GM12892 (cell line): ENCODE measurements around the gene F8.

Source experiments
- DNase-seq: peaks from one replicate; pipeline ENCODE4 v3.0.0; 2011; ENCODE audit not compliant: insufficient read length
- FAIRE-seq: peaks from 2 replicates; lab custom pipeline; 2011; peaks lifted over from hg19 to GRCh38; lab: Jason Lieb, UNC
- POLR2A ChIP-seq: IDR thresholded peaks from 2 replicates; pipeline ENCODE4 v1.6.1; 2011; ENCODE audit warnings: low read depth, low read length, control low read depth
- POLR2AphosphoS5 ChIP-seq: IDR thresholded peaks from 2 replicates; pipeline ENCODE4 v1.6.1; 2011; ENCODE audit warnings: low read depth, low read length, control low read depth
- TAF1 ChIP-seq: IDR thresholded peaks from 2 replicates; pipeline ENCODE4 v1.6.1; 2011; ENCODE audit warnings: low read depth, mild to moderate bottlenecking, control low read depth, low read length, borderline replicate concordance

F8 gene

GRCh38 chrX:155056471-155056870, 33.9 kb upstream of the F8 start:
- TF ChIP-seq TAF1 (no peak), POLR2AphosphoS5 (no peak), POLR2A (no peak)
- DNase-seq (no peak), FAIRE-seq (no peak)

DNA sequence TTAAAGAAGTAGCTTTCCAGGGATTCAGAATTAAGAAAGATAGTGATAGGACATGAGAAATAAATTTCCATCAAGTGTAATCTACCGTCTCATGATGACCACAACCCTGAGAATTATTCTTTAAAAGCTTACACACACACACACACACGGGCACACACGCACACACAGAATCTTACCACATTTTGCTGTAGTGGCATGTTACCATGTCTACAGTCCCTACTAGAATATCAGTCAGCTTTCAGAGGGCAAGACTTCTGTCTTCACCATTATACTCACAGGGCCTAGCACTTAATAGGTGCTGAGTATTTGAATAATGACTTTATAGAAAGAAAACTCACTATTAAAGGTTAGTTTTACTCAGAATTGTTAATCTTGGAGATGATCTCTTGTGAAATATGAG, 33.0 kb upstream of the F8 start:
- DNase-seq = no peak
- TF ChIP-seq POLR2A (no peak), POLR2AphosphoS5 (no peak), TAF1 (no peak)
- no peak for FAIRE-seq

GRCh38 chrX:155054255-155054654, 31.7 kb upstream of the F8 start:
- no peak for FAIRE-seq
- no peak for DNase-seq
- TF ChIP-seq POLR2AphosphoS5 (no peak), TAF1 (no peak), POLR2A (no peak)

DNA sequence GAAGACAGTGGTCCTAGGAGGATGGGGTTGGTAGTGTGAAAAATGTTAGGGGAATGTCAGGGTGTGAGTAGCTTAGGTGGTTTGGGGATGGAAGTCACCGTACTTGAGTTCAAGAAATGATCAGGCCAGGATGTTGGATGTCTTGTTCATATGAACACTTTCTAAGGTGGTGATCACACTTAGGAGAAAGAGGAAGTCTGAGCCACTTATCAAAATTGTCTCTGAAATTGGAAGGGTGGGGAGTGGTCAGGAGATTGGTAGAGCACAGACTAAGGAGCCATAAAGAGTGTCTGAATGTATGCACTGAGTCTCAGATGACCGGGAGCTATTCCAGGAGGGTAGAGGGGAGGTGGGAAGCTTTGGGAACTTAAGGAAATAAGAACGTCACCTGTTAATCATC, 31.1 kb upstream of the F8 start:
- DNase-seq (no peak), FAIRE-seq (no peak)
- TF ChIP-seq TAF1 (no peak), POLR2AphosphoS5 (no peak), POLR2A (no peak)

DNA sequence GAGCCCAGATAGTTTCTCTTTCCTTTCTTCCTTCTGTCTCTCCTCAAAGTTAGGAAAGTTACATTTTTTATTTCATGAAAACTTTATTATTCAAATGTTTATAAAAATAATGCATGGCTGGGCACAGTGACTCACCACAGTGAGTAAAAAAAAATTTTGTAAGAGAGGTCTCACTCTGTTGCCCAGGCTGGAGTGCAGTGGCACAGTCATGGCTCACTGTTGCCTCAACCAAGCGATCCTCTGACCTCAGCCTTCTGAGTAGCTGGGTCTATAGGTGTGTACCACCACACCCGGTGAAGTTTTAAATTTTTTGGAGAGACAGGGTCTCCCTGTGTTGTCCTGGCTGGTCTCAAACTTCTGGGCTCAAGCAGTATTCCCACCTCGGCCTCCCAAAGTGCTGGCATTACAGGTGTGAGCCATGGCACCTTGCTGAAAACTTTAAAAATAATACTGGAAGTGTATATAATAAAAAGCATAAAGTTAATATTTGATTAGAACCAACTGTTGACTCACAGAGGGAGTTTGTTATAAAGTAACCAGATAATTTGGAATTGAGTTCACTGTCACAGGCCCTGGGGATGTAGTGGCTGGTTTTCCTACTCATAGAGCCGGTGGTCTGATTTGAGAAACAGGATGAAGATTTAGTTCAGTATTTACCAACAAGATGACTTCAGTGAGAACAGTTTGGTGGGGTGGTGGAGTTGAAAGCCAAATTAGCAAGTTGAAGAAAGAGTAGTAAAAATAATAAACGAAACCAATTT, 30.4 kb upstream of the F8 start:
- FAIRE-seq (no peak), DNase-seq (no peak)
- TF ChIP-seq TAF1 = no peak
- TF ChIP-seq POLR2A = no peak
- no peak for TF ChIP-seq POLR2AphosphoS5

DNA sequence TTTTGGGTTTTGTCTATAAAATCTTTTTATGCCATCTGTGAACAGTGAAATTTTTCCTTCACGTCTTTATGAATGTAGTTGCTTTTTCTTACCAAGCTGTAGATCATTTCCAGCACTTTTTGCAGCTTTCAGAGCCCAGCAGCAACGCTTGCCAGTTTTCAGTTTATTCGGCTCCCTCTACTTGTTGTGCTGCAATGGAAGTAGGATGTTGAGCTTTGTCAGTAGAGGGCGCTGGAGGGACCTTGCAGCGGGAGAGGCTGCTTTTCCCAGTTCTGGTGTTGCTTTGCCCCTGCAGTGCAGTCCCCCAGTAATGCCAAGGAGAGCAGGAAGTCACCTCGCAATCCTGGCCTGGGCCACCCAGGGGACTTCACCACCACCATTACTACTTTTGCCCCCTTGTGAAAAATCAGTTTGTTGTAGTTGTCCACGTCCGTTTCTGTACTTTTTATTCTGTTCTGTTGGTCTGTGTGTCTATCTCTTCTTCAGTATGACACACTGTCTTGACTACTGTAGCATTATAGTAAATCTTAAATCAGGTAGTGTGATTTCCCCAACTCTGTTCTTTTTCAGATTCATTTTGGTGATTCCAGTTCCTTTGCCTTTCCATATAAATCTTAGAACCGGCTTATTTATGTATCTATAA, 26.6 kb upstream of the F8 start:
- FAIRE-seq (peak; percentile 76), DNase-seq (no peak)
- TF ChIP-seq POLR2AphosphoS5 = no peak
- no peak for TF ChIP-seq TAF1

DNA sequence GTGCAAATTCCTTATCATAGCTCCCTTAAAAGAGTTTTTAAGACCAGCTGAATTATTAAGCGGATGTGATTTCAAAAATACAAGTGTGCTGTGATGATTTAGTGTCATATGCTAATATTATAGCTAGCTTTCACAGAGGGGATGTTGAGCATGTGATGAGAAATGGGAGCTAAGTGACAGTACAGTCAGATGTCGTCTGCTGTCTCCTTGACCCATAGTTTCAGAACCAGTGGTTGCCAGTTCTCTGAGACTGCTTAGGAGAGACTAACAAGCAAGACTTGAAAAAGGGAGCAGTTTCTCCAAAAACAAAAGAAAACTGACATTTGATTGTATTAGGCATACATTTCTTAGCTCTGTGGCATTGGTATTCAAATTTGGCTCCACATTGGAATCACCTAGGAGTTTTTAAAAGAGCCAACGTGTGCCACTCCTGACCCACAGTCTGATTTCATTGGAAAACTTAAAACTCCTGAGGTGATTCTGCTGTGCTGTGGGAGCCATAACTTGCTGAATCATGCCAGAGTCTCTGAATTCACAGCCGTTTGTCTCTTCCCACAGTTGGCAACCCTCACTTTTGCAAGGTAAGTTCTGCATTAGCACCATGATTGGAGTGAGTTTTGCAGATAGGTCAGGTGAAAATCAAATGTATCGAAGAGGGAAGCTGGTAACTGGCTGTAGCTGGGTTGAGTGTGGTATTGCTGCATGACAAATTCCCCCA, 24.4 kb upstream of the F8 start:
- DNase-seq (no peak), FAIRE-seq (no peak)
- TF ChIP-seq TAF1 = no peak
- no peak for TF ChIP-seq POLR2A
- TF ChIP-seq POLR2AphosphoS5 = no peak

GRCh38 chrX:155046129-155046810, 23.7 kb upstream of the F8 start:
- FAIRE-seq = no peak
- no peak for TF ChIP-seq POLR2A
- no peak for TF ChIP-seq POLR2AphosphoS5
- TF ChIP-seq TAF1 = no peak
- DNase-seq = no peak

- FAIRE-seq (peak; percentile 5), DNase-seq (no peak)
- TF ChIP-seq TAF1 (no peak), POLR2AphosphoS5 (no peak), POLR2A (no peak)
These were observed 13.2 kb upstream of the F8 start for GRCh38 chrX:155035688-155036087.

- TF ChIP-seq POLR2A (no peak), TAF1 (no peak), POLR2AphosphoS5 (no peak)
- FAIRE-seq (no peak), DNase-seq (no peak)
These were observed 9.1 kb upstream of the F8 start for GRCh38 chrX:155031657-155032056.

DNA sequence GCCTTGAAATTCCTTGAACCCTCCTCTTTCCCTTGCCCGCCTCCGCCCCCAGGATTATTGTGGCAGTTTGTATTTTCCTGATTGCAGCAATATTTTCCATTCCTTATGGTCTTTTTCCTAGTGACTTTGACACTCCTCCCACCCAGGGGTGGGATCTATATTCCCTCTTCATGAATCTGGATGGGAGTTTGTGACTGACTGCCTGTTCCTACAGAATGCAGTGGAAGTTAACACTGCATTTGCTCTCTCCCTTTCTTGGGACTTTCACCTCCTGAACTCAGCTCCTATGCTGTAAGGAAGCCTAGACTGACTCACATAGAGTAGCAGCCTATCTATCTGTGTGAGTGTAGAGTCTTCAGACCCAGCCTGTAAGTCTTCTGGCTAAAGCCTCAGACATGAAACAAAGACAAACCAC, 6.4 kb upstream of the F8 start:
- FAIRE-seq (no peak), DNase-seq (no peak)
- no peak for TF ChIP-seq TAF1
- no peak for TF ChIP-seq POLR2A
- no peak for TF ChIP-seq POLR2AphosphoS5
